Measurements from ENCODE around the gene EML6.

Gene EML6

GRCh38 chr2:54955358-54956110 lies 232.1 kb downstream of the EML6 start:
- H3K27me3 ChIP-seq (ENCODE audit: low read depth, low read length): no peaks in the 10 kb centered on the region
- H3K79me2 ChIP-seq (ENCODE audit: low read length): no peaks in the 10 kb centered on the region
- H4K20me1 ChIP-seq (ENCODE audit: insufficient read depth, low read length): no peaks in the 10 kb centered on the region
- peaks cover 9% of the 10 kb centered on the region for H3K4me1 ChIP-seq (ENCODE audit: low read length)
- TF ChIP-seq EZH2phosphoT487 (IDR thresholded peaks at IDR 0.05; ENCODE audit: low read depth): no peak
- TF ChIP-seq, protein P1, sequence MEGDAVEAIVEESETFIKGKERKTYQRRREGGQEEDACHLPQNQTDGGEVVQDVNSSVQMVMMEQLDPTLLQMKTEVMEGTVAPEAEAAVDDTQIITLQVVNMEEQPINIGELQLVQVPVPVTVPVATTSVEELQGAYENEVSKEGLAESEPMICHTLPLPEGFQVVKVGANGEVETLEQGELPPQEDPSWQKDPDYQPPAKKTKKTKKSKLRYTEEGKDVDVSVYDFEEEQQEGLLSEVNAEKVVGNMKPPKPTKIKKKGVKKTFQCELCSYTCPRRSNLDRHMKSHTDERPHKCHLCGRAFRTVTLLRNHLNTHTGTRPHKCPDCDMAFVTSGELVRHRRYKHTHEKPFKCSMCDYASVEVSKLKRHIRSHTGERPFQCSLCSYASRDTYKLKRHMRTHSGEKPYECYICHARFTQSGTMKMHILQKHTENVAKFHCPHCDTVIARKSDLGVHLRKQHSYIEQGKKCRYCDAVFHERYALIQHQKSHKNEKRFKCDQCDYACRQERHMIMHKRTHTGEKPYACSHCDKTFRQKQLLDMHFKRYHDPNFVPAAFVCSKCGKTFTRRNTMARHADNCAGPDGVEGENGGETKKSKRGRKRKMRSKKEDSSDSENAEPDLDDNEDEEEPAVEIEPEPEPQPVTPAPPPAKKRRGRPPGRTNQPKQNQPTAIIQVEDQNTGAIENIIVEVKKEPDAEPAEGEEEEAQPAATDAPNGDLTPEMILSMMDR (IDR thresholded peaks at IDR 0.05; ENCODE audit: low read depth, low read length): no peak
- H2AFZ ChIP-seq (ENCODE audit: low read depth, low read length): no peak overlapping the region
- H3K4me2 ChIP-seq (ENCODE audit: low read length): no peak overlapping the region
- no peak overlapping the region for H3K4me3 ChIP-seq (ENCODE audit: low read length)
- no peaks in the 10 kb centered on the region for H3K36me3 ChIP-seq (replicated peaks; ENCODE audit: low read depth, low read length)
- no peak overlapping the region for H3K27ac ChIP-seq (ENCODE audit: low read length)
- H3K9me3 ChIP-seq (ENCODE audit: insufficient read depth, low read length): no peaks in the 10 kb centered on the region
- H3K9ac ChIP-seq (ENCODE audit: low read length): no peak overlapping the region

DNA sequence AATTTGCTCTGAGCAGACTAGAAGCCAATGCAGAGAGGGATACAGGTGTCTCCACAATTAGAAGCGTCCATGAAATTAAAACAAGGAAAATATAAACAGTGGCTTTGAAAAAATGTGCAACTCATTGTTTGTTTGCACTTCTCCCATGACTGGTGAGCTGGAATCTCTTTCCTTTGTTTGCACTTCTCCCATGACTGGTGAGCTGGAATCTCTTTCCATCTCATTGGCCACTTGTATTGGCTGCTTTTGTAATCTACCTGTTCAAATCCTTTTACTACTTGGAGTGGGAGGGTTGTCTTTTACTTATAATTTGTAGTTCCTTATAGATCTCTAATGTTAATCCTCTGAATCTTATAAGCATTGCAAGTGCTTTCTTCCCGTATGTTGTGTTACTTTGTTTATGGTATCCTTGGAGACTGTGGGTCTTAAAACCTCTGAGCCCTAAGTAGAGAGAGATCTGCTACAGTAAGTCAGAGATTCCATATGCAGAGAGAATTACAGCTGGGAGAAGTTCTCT lies 232.7 kb downstream of the EML6 start:
- Histone ChIP-seq H2AFZ (ENCODE audit: low read depth, low read length) (no peak overlapping the region), H3K27ac (ENCODE audit: low read length) (no peak overlapping the region), H3K36me3 (replicated peaks; ENCODE audit: low read depth, low read length) (no peaks in the 10 kb centered on the region), H3K9ac (ENCODE audit: low read length) (no peak overlapping the region), H3K4me2 (ENCODE audit: low read length) (no peak overlapping the region), H3K79me2 (ENCODE audit: low read length) (no peaks in the 10 kb centered on the region), H3K4me1 (ENCODE audit: low read length) (peaks cover 9% of the 10 kb centered on the region), H3K9me3 (ENCODE audit: insufficient read depth, low read length) (no peaks in the 10 kb centered on the region), H3K27me3 (ENCODE audit: low read depth, low read length) (no peaks in the 10 kb centered on the region), H4K20me1 (ENCODE audit: insufficient read depth, low read length) (no peaks in the 10 kb centered on the region), H3K4me3 (ENCODE audit: low read length) (no peak overlapping the region)
- no peak for TF ChIP-seq EZH2phosphoT487 (IDR thresholded peaks at IDR 0.05; ENCODE audit: low read depth)
- TF ChIP-seq, protein P1 (IDR thresholded peaks at IDR 0.05; ENCODE audit: low read depth, low read length): no peak

GRCh38 chr2:54957321-54957999 lies 234.0 kb downstream of the EML6 start:
- no peak overlapping the region for H3K9ac ChIP-seq (ENCODE audit: low read length)
- no peak overlapping the region for H3K27ac ChIP-seq (ENCODE audit: low read length)
- TF ChIP-seq, protein P1 (IDR thresholded peaks at IDR 0.05; ENCODE audit: low read depth, low read length): no peak
- TF ChIP-seq EZH2phosphoT487 (IDR thresholded peaks at IDR 0.05; ENCODE audit: low read depth): no peak
- no peak overlapping the region for H3K4me3 ChIP-seq (ENCODE audit: low read length)
- no peaks in the 10 kb centered on the region for H3K9me3 ChIP-seq (ENCODE audit: insufficient read depth, low read length)
- H3K27me3 ChIP-seq (ENCODE audit: low read depth, low read length): no peaks in the 10 kb centered on the region
- peaks cover 9% of the 10 kb centered on the region for H3K4me1 ChIP-seq (ENCODE audit: low read length)
- no peaks in the 10 kb centered on the region for H4K20me1 ChIP-seq (ENCODE audit: insufficient read depth, low read length)
- H3K36me3 ChIP-seq (replicated peaks; ENCODE audit: low read depth, low read length): no peaks in the 10 kb centered on the region
- H3K79me2 ChIP-seq (ENCODE audit: low read length): no peaks in the 10 kb centered on the region
- no peak overlapping the region for H2AFZ ChIP-seq (ENCODE audit: low read depth, low read length)
- no peak overlapping the region for H3K4me2 ChIP-seq (ENCODE audit: low read length)

DNA sequence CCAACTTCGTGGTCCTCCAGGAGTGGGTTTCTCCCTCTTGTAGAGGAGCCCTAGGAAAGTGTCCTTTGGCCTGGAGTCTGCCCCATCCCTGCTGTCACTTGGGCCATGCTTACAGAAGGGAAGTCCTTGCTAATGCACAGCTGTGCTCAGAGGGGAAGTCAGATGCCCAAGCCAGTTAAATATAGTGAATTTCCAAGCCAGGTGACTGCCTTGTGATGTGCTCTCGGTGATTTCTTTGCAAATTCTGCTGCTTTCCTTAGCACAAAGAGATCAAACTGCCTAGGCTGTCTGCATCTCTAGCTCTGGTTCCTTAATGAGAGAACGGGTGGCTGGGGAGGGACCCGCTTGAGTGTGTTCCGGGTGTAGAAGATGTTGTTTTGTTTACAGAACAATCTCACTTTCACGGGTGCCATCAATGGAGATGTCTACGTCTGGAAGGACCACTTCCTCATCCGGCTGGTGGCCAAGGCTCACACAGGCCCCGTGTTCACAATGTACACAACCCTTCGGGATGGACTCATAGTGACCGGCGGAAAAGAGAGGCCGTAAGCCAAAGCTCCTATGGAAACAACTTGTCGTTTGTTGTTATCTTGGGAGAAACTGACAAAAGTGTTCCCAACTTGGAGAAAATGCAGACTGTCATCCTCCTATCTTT lies 235.4 kb downstream of the EML6 start:
- H2AFZ ChIP-seq (ENCODE audit: low read depth, low read length): peak overlapping the region; percentile 68
- no peaks in the 10 kb centered on the region for H3K27me3 ChIP-seq (ENCODE audit: low read depth, low read length)
- no peak overlapping the region for H3K9ac ChIP-seq (ENCODE audit: low read length)
- H3K36me3 ChIP-seq (replicated peaks; ENCODE audit: low read depth, low read length): no peaks in the 10 kb centered on the region
- no peaks in the 10 kb centered on the region for H4K20me1 ChIP-seq (ENCODE audit: insufficient read depth, low read length)
- H3K4me3 ChIP-seq (ENCODE audit: low read length): no peak overlapping the region
- no peaks in the 10 kb centered on the region for H3K79me2 ChIP-seq (ENCODE audit: low read length)
- peaks cover 9% of the 10 kb centered on the region for H3K4me1 ChIP-seq (ENCODE audit: low read length)
- TF ChIP-seq, protein P1 (IDR thresholded peaks at IDR 0.05; ENCODE audit: low read depth, low read length): no peak
- no peak for TF ChIP-seq EZH2phosphoT487 (IDR thresholded peaks at IDR 0.05; ENCODE audit: low read depth)
- no peaks in the 10 kb centered on the region for H3K9me3 ChIP-seq (ENCODE audit: insufficient read depth, low read length)
- peak overlapping the region; percentile 35 for H3K4me2 ChIP-seq (ENCODE audit: low read length)
- 0 out of 2 replicates have a peak overlapping the region, but pooled peaks have one; percentile 23 for H3K27ac ChIP-seq (ENCODE audit: low read length)
